Measurements from ENCODE around the gene PCNX3. TPM values are rescaled to one million over a fixed set of nuclear protein-coding genes. Genes with fewer than 3 reads are reported as not detected.

Gene PCNX3
- total and polyA plus RNA-seq, 10 of the 15 experiments (the other 5 are each of a cell fraction or from before 2014, with no cell fraction given) = 0.03 to 46.6 (median 8.4) TPM

- TF ChIP-seq SPI1 (IDR thresholded peaks at IDR 0.05; ENCODE audit: borderline replicate concordance, insufficient read depth, low read depth, low read length) = no peak
- no peak for TF ChIP-seq SMARCA5 (IDR thresholded peaks at IDR 0.05)
Observed at GRCh38 chr11:65609229-65609628, 6.3 kb upstream of the PCNX3 start (continued).

GRCh38 chr11:65609665-65610064 is 5.9 kb upstream of the PCNX3 start:
- no TSS peak for BruUV-seq (replicated peaks)
- SMC1A ChIA-PET (ENCODE audit: uncharacterized antibody, unreplicated experiment) = interaction anchor here (1.5 kb wide), 1 partner anchor 21 kb away, joined by 5 read pairs; no protein-coding TSS in a partner anchor
- in situ Hi-C loops (cut with MboI) (no loop called here), intact Hi-C loops (cut with micrococcal nuclease; ENCODE audit: unreplicated experiment) (loop anchor here (5.0 kb wide), 1 partner anchor 732 kb away; the partner anchor contains the start of gene EHD1)
- POLR2A ChIA-PET = interaction anchor here (0.6 to 2.5 kb wide), 4 partner anchors 16 to 42 kb away, joined by 3 to 12 read pairs (median 6); partner anchors contain the start of gene SIPA1
- Histone ChIP-seq H3K4me2 (ENCODE audit: control insufficient read depth, insufficient read depth) (no peak overlapping the region), H4K20me1 (ENCODE audit: control insufficient read depth, insufficient read depth) (no peaks in the 10 kb centered on the region; the same call in 1 of the 2 replicates), H3K4me3 (no peak overlapping the region), H3K36me3 (ENCODE audit: control insufficient read depth in 2 of 2, insufficient read depth in 2 of 2, low read length in 1 of 2) (peaks cover 18 to 29% of the 10 kb centered on the region in 2 experiments; a peak in 3 of 4 replicates), H3K9me3 (replicated peaks; ENCODE audit: control insufficient read depth, insufficient read depth, low read length) (no peaks in the 10 kb centered on the region), H3K79me2 (ENCODE audit: control insufficient read depth, insufficient read depth, low read length) (peaks cover 43% of the 10 kb centered on the region), H3K9ac (ENCODE audit: control insufficient read depth, insufficient read depth, low read length) (no peak overlapping the region), H3K27ac (ENCODE audit: control insufficient read depth, insufficient read depth) (no peak overlapping the region), H2AFZ (ENCODE audit: control insufficient read depth, low read depth, low read length) (no peak overlapping the region), H3K4me1 (ENCODE audit: control insufficient read depth, insufficient read depth, low read length) (peaks cover 17% of the 10 kb centered on the region), H3K27me3 (replicated peaks in 1 of 2; ENCODE audit: control insufficient read depth in 2 of 2, insufficient read depth in 2 of 2, low read length in 1 of 2) (no peaks in the 10 kb centered on the region)
- no peak for ATAC-seq
- WGBS (ENCODE audit: insufficient coverage, insufficient replicate concordance, low lambda C conversion rate, missing lambda C conversion rate) = 78% methylated on average over 5 of the region's 5 CpGs
- CTCF ChIA-PET = interaction anchor here (1.2 to 2.1 kb wide), 5 partner anchors 20 to 250 kb away, joined by 3 to 10 read pairs (median 4); partner anchors contain the start of gene MUS81
- DNase-seq (ENCODE audit: low read depth, low spot score) = no peak
- RAD21 ChIA-PET (ENCODE audit: unreplicated experiment) = interaction anchor here (1.7 kb wide), 1 partner anchor 20 kb away, joined by 5 read pairs; no protein-coding TSS in a partner anchor
- TF ChIP-seq ZBED1 (IDR thresholded peaks at IDR 0.05; ENCODE audit: borderline replicate concordance) = no peak
- FAIRE-seq = no peak

GRCh38 chr11:65610404-65610803 is 5.2 kb upstream of the PCNX3 start:
- ChIA-PET RAD21 (ENCODE audit: unreplicated experiment) (interaction anchor here (0.8 to 1.7 kb wide), 4 partner anchors 21 to 70 kb away, joined by 3 to 7 read pairs (median 5); partner anchors contain the start of gene FAM89B), POLR2A (interaction anchor here (0.6 to 2.5 kb wide), 6 partner anchors 17 to 43 kb away, joined by 3 to 12 read pairs (median 3); partner anchors contain the start of gene SIPA1), CTCF (interaction anchor here (0.9 to 2.1 kb wide), 7 partner anchors 17 to 250 kb away, joined by 3 to 10 read pairs (median 4); partner anchors contain the start of gene MUS81), SMC1A (ENCODE audit: uncharacterized antibody, unreplicated experiment) (interaction anchor here (0.8 to 1.5 kb wide), 4 partner anchors 7 to 43 kb away, joined by 3 to 5 read pairs (median 4); no protein-coding TSS in a partner anchor)
- intact Hi-C loops (cut with micrococcal nuclease; ENCODE audit: unreplicated experiment) (loop anchor here (5.0 kb wide), 1 partner anchor 733 kb away; the partner anchor contains the start of gene EHD1), in situ Hi-C loops (cut with MboI) (no loop called here)
- no peaks in the 10 kb centered on the region for H3K9me3 ChIP-seq (replicated peaks; ENCODE audit: control insufficient read depth, insufficient read depth, low read length)
- no peak overlapping the region for H2AFZ ChIP-seq (ENCODE audit: control insufficient read depth, low read depth, low read length)
- H3K27me3 ChIP-seq (replicated peaks in 1 of 2; ENCODE audit: control insufficient read depth in 2 of 2, insufficient read depth in 2 of 2, low read length in 1 of 2) = no peaks in the 10 kb centered on the region
- H3K4me1 ChIP-seq (ENCODE audit: control insufficient read depth, insufficient read depth, low read length) = peaks cover 17% of the 10 kb centered on the region
- no peak for ATAC-seq
- no peak overlapping the region; the same call in 1 of the 2 replicates for H3K27ac ChIP-seq (ENCODE audit: control insufficient read depth, insufficient read depth)
- no peak for DNase-seq (ENCODE audit: low read depth, low spot score)
- FAIRE-seq = no peak
- H4K20me1 ChIP-seq (ENCODE audit: control insufficient read depth, insufficient read depth) = no peaks in the 10 kb centered on the region; the same call in 1 of the 2 replicates
- BruUV-seq (replicated peaks) = no TSS peak
- peak overlapping the region; percentile 99; the same call in 1 of the 2 replicates for H3K4me3 ChIP-seq
- peak overlapping the region; percentile 93 for H3K4me2 ChIP-seq (ENCODE audit: control insufficient read depth, insufficient read depth)
- H3K9ac ChIP-seq (ENCODE audit: control insufficient read depth, insufficient read depth, low read length) = peak overlapping the region; percentile 58
- peaks cover 12 to 24% of the 10 kb centered on the region in 2 experiments; a peak in 3 of 4 replicates for H3K36me3 ChIP-seq (ENCODE audit: control insufficient read depth in 2 of 2, insufficient read depth in 2 of 2, low read length in 1 of 2)
- H3K79me2 ChIP-seq (ENCODE audit: control insufficient read depth, insufficient read depth, low read length) = peaks cover 47% of the 10 kb centered on the region
- WGBS (ENCODE audit: insufficient coverage, insufficient replicate concordance, low lambda C conversion rate, missing lambda C conversion rate) = 81% methylated on average over 6 of the region's 6 CpGs
- TF ChIP-seq IKZF2 (IDR thresholded peaks at IDR 0.05) = no peak
- no peak for TF ChIP-seq ETV6 (conservative IDR thresholded peaks at IDR 0.05 in 1 of 2, IDR thresholded peaks at IDR 0.05 in 1 of 2; ENCODE audit: borderline replicate concordance in 1 of 2, low read depth in 1 of 2)
- no peak for TF ChIP-seq SUZ12 (IDR thresholded peaks at IDR 0.05; ENCODE audit: unreplicated experiment)
- TF ChIP-seq TCF7 (IDR thresholded peaks at IDR 0.05; ENCODE audit: borderline replicate concordance) = no peak
- no peak for TF ChIP-seq RB1 (IDR thresholded peaks at IDR 0.05; ENCODE audit: borderline replicate concordance)
- no peak for TF ChIP-seq CEBPB (IDR thresholded peaks at IDR 0.05; ENCODE audit: borderline replicate concordance in 1 of 2, low read depth in 2 of 2, low read length in 2 of 2)
- TF ChIP-seq BMI1 (IDR thresholded peaks at IDR 0.05; ENCODE audit: borderline replicate concordance) = no peak
- TF ChIP-seq ZNF274 (IDR thresholded peaks at IDR 0.05; ENCODE audit: insufficient read depth, insufficient read length) = no peak
- no peak for TF ChIP-seq IRF4 (IDR thresholded peaks at IDR 0.05; ENCODE audit: low read depth, low read length)
- TF ChIP-seq MTA2 (IDR thresholded peaks at IDR 0.05; ENCODE audit: low read depth) = no peak
- TF ChIP-seq HDGF (IDR thresholded peaks at IDR 0.05) = no peak
- no peak for TF ChIP-seq CHD2 (IDR thresholded peaks at IDR 0.05; ENCODE audit: borderline replicate concordance, low read depth, low read length)
- TF ChIP-seq NR2C2 (IDR thresholded peaks at IDR 0.05; ENCODE audit: borderline replicate concordance, control insufficient read depth, insufficient read length, low read depth) = no peak
